Cardiac fibroblast (primary cell): ENCODE measurements around the gene ELMO1.

Experiments used
- DNase-seq, 2 donors: peaks; one replicate each; pipeline versions ENCODE4 v3.0.0 to v3.0.0-alpha.2; 2010; ENCODE audit warnings: low read depth in 2 of 2
- H3K4me3 ChIP-seq, 2 donors: replicated peaks in 1 of 2; 1 replicate in 1 of 2; 2 replicates in 1 of 2; pipeline ENCODE4 v1.5.1; 2011; ENCODE audit warnings: low read depth in 2 of 2, low read length in 2 of 2, mild to moderate bottlenecking in 2 of 2, moderate library complexity in 1 of 2
- CTCF ChIP-seq: IDR thresholded peaks from one replicate; pipeline ENCODE4 v1.5.1; 2011; ENCODE audit warnings: low read depth, mild to moderate bottlenecking, low read length, inconsistent platforms

Gene ELMO1

DNA sequence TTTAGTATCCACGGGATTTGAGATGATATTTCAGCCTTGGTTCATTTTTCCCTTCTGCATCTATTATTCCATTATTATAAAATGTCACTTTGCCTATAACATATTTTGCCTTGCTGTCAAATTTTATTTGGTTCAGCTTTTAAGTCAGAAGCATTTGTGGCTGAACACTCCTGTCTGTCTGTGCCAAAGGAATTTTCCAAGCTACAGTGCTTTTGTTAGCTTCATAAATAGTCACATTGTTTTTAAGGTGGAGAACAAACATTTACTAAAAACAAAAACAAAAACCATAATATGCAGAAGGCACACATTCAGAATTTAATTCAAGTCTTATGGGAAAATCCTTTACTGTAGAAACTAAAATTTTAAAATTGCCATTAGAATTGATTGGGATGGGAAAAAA lies 33.8 kb upstream of the ELMO1 start:
- no peak overlapping the region for H3K4me3 ChIP-seq

GRCh38 chr7:37481722-37482288 lies 33.1 kb upstream of the ELMO1 start:
- no peak for TF ChIP-seq CTCF
- H3K4me3 ChIP-seq: no peak overlapping the region
- DNase-seq: no peak

More for the DNA sequence above, 33.8 kb upstream of the ELMO1 start:
- TF ChIP-seq CTCF: no peak
- no peak for DNase-seq

- no peak overlapping the region for H3K4me3 ChIP-seq
- TF ChIP-seq CTCF: no peak
- no peak for DNase-seq
These were observed 32.5 kb upstream of the ELMO1 start for GRCh38 chr7:37481154-37481553.

DNA sequence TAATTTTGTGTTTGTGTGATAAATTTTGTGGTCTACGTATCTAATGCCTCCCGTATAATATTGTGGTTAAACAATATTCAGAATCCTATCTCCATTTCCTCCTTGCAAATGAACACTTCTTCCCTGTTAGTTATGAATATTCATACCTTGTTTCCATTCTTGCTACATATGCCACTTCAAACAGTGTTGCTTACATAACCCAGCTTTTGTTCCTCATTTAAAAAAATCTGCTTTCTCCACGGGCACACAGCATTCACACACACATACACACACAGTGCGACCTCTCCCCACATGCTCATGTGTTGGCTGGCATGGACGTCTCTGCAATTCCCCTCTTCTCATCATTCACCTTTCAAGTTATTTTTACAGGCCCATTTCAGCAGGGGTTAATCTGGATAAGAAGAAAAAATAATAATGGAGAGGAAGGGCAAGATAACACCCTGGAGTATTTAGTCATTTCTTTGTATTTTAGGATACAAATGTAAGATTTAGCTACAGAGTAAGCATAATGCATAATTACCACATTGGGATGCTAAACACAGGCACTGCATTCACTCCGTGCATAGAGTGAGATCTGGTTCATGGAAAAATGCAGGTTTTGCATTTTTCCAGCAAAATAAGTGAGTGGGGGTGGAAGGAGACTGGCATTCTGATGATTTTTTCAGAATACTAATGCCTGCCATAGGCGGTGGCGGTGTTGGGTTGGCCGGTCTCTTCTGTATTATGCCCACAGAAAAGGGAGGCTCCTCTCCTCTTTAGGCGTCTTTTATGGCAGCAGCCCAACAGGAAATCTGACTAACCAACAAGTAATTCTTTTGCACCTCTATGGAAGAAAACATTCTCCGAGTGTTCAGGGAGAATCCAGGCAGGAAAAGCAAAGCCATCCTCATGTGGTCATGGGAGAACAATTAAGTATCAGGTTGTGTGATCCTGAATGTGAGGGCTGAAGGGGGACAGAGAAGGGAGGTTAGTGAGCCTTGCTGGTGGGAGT lies 31.7 kb upstream of the ELMO1 start:
- TF ChIP-seq CTCF: no peak
- H3K4me3 ChIP-seq: no peak overlapping the region
- DNase-seq: peak in 1 of 2 donors; percentile 1

GRCh38 chr7:37476881-37477450 lies 28.3 kb upstream of the ELMO1 start:
- H3K4me3 ChIP-seq: no peak overlapping the region
- no peak for DNase-seq
- no peak for TF ChIP-seq CTCF

GRCh38 chr7:37476428-37476827 lies 27.8 kb upstream of the ELMO1 start:
- H3K4me3 ChIP-seq: no peak overlapping the region
- no peak for TF ChIP-seq CTCF
- no peak for DNase-seq
